Ovary (tissue), 3 donors: ENCODE measurements around the gene PTMS.

Experiments used
- EP300 ChIP-seq: sonication (generic); formaldehyde crosslinking; IDR thresholded peaks from one replicate; pipeline ENCODE4 v1.6.1; 2017; ENCODE audit warnings: antibody characterized with exemption
- POLR2A ChIP-seq: fragments of 450-650 bp; IDR thresholded peaks from one replicate; pipeline ENCODE4 v1.6.1; 2017; ENCODE audit warnings: antibody characterized with exemption, mild to moderate bottlenecking, moderate library complexity
- TF ChIP-seq, protein P1 (sequence below), 3 donors: fragments of 450-650 bp in 2 of 3; fragments of 200-600 bp in 1 of 3; IDR thresholded peaks; one replicate each; pipeline versions ENCODE4 v1.5.1 to v1.8.0; 2016 to 2022; ENCODE audit warnings: antibody characterized with exemption in 3 of 3, mild to moderate bottlenecking in 1 of 3
- donor health status: DM: no; HTN: no; CAD: no.

- TF ChIP-seq, protein P1, sequence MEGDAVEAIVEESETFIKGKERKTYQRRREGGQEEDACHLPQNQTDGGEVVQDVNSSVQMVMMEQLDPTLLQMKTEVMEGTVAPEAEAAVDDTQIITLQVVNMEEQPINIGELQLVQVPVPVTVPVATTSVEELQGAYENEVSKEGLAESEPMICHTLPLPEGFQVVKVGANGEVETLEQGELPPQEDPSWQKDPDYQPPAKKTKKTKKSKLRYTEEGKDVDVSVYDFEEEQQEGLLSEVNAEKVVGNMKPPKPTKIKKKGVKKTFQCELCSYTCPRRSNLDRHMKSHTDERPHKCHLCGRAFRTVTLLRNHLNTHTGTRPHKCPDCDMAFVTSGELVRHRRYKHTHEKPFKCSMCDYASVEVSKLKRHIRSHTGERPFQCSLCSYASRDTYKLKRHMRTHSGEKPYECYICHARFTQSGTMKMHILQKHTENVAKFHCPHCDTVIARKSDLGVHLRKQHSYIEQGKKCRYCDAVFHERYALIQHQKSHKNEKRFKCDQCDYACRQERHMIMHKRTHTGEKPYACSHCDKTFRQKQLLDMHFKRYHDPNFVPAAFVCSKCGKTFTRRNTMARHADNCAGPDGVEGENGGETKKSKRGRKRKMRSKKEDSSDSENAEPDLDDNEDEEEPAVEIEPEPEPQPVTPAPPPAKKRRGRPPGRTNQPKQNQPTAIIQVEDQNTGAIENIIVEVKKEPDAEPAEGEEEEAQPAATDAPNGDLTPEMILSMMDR (IDR thresholded peaks at IDR 0.05): no peak
- TF ChIP-seq POLR2A: no peak
- TF ChIP-seq EP300: no peak
Measured at GRCh38 chr12:6818645-6819044, 52.5 kb downstream of the PTMS start.
